Measurements from ENCODE around the gene WDR82. TPM values are rescaled to one million over a fixed set of nuclear protein-coding genes. Genes with fewer than 3 reads are reported as not detected.

The WDR82 gene
- total and polyA plus RNA-seq, 2 experiments from 2014 or later = 25.2 to 71.8 TPM

- TF ChIP-seq ZNF462 (CRISPR knock-in tag; IDR thresholded peaks at IDR 0.05) (no peak), JUNB (IDR thresholded peaks at IDR 0.05; ENCODE audit: unreplicated experiment) (no peak), CTCF (conservative IDR thresholded peaks at IDR 0.05; ENCODE audit: low read depth in 2 of 2) (no peak)
Observed at GRCh38 chr3:52280050-52280461, 1.6 kb upstream of the WDR82 start (continued).

DNA sequence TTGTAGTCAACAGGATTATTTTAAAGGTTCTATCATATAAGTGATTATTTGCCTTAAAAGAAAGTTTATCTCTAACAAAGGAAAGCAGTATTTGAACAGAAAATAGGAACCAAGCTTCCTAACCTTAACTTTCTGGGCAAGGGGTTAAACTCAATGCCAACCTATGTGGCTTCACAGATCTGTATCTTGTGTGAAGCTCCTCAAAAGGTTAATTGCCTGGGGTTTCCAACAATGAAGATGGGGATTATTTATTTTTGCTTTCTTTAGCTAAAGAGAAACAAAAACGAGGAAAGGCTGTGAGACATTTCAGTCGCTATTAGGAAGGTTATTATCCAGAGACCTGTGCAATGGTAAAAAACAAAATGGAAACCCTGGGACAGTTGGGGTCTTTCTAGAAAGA lies 1.1 kb upstream of the WDR82 start:
- H3K27me3 ChIP-seq (ENCODE audit: insufficient read depth) = no peaks in the 10 kb centered on the region
- Mint-ChIP-seq H3K27me3 (ENCODE audit: insufficient read depth, low read depth, poor library complexity) (peaks cover 15% of the 10 kb centered on the region), H3K9me3 (no peaks in the 10 kb centered on the region; the same call in 2 of the 3 replicates), H3K4me1 (peaks cover 12% of the 10 kb centered on the region; the same call in 2 of the 3 replicates), H3K4me3 (peak overlapping the region; percentile 91), H3K27ac (peak overlapping the region; percentile 100), H3K36me3 (ENCODE audit: low read depth) (peaks cover 12% of the 10 kb centered on the region)
- H3K4me1 ChIP-seq (ENCODE audit: insufficient read depth) = peaks cover 21% of the 10 kb centered on the region
- peaks cover 35% of the 10 kb centered on the region for H3K79me2 ChIP-seq (replicated peaks; ENCODE audit: insufficient read depth)
- H3K27ac ChIP-seq (ENCODE audit: low read depth) = peak overlapping the region; percentile 40
- H3K36me3 ChIP-seq (ENCODE audit: insufficient read depth) = no peaks in the 10 kb centered on the region
- peaks cover 9% of the 10 kb centered on the region; the same call in 1 of the 2 replicates for H3F3A ChIP-seq (replicated peaks; ENCODE audit: low read depth)
- H3K4me3 ChIP-seq = peak overlapping the region; percentile 72; the same call in 1 of the 2 replicates
- peaks cover 31% of the 10 kb centered on the region for H4K20me1 ChIP-seq (replicated peaks; ENCODE audit: insufficient read depth)
- ATAC-seq (no peak), DNase-seq (ENCODE audit: low spot score) (no peak)
- peak overlapping the region; percentile 87; the same call in 1 of the 2 replicates for H2AFZ ChIP-seq
- peak overlapping the region; percentile 77; the same call in 1 of the 2 replicates for H3K4me2 ChIP-seq
- no peaks in the 10 kb centered on the region for H3K9me2 ChIP-seq (ENCODE audit: insufficient read depth)
- TF ChIP-seq REST (IDR thresholded peaks at IDR 0.05; ENCODE audit: unreplicated experiment) (no peak), ZNF331 (CRISPR knock-in tag; IDR thresholded peaks at IDR 0.05; ENCODE audit: low read depth) (no peak), EZH2 (IDR thresholded peaks at IDR 0.05; ENCODE audit: low read depth, unreplicated experiment) (no peak), NANOG (IDR thresholded peaks at IDR 0.05; ENCODE audit: borderline replicate concordance) (no peak), STAT1 (IDR thresholded peaks at IDR 0.05; ENCODE audit: unreplicated experiment) (no peak), CREB1 (CRISPR knock-in tag; IDR thresholded peaks at IDR 0.05; ENCODE audit: low read depth) (no peak), EZH2phosphoT487 (IDR thresholded peaks at IDR 0.05; ENCODE audit: unreplicated experiment) (no peak), JUNB (IDR thresholded peaks at IDR 0.05; ENCODE audit: unreplicated experiment) (no peak)

Measured in GM23338 (cell line).